Retina (tissue), 1 donor: ENCODE results near the gene RMDN3.

Source experiments
- DNase-seq: peaks from one replicate; pipeline ENCODE4 v3.0.0-alpha.2; 2016

RMDN3 gene

DNA sequence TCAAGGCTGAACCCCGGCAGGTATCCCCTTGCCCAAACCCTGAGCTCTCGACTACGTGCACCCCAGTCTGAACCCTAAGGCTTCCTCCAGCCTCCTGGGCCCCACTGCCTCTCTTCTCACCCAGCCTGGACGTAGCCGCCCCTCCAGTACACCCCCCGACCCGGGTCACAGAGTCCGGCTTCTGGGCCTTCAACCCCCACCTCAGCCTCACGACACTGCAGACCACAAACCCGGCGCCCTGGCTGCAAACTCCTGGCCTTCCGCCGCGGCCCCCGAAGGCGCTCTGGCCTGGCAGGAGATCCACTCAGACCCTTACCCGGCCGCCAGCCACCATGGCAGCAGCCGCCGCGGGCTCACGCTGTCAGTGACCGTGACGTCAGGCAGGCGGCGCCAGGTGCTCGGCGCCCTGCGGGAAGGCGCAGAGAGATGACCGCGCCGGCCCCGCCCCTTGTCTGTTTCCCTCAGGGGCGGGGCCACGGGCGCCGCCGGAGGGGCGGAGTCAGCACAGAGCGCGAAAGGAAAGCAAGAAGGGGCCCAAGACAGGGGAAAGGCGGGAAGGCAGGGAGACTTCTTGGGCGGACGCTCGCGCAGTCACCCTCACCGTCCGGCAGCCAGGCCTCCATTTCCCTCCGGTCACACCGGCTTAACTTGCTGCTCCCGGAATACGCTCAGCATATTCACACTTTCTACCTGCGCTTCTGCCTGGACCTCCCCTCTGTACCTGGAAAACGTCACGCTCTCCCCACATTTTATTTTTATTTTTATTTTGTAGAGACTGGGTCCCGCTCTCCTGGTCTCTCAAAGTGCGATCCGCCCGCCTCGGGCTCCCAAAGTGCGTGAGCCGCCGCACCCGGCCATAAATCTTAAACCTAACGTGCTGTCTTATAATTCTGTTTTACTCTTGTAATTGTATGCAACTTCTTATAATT is at the start of gene RMDN3:
RMDN3 (minus strand) TSS at position 372 of the 929 bp plus-strand sequence. CDS start 471 bp downstream, outside the sequence.
- DNase-seq, result peak; percentile 98

DNA sequence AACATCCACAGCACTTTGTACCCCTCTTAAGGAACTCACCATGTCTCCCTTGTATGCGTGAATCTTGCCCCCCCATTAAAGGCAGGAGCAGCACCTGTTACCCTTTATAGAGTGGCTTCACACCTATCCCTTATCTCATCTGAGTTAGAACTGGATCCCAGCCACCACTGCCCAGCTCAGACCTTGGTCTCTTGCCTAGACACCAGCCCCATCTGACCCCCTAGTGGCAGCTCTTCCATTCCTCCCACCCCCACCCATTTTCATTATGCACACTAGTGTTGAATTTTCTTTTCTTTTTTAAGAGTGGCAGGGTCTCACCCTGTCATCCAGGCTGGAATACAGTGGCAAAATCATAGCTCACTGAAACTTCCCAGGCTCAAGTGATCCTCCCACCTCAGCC is 48.6 kb upstream of the RMDN3 start:
- DNase-seq, result no peak

DNA sequence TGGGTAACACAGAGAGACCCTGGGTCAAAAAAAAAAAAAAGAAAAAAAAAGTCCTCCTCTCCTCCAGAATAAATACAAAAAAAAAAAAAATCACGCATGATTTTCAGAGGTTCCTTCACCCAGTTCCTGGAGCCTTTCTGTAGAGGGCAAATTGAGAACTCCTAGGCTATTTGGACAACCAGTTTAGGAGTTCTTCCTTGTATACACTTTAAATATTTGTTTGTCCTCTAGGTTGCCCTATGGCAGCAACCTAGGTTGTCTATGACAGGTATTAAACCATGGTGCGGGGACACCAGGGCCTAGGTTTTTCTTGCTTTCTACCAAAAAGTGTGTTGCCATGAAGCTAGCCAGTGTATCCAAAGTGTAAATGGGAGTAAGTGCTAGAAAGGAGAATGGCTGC is 48.0 kb upstream of the RMDN3 start:
- no peak for DNase-seq

DNA sequence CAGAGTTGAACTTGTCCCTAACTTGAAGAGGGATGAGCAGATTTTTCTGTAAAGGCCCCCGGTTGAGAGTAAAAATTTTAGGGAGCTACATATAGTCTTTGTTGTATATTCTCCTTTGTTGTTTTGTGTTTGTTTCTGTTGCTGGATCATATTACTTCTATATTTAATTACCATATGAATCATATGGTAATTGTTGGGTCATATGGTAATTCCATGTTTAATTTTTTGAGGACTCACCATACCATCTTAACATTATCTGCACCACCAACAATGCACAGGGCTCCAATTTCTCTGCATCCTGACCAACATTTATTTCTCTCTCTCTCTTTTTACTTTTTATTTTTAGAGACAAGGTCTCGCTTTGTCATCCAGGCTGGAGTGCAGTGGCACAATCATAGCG is 44.5 kb upstream of the RMDN3 start:
- DNase-seq, result no peak

DNA sequence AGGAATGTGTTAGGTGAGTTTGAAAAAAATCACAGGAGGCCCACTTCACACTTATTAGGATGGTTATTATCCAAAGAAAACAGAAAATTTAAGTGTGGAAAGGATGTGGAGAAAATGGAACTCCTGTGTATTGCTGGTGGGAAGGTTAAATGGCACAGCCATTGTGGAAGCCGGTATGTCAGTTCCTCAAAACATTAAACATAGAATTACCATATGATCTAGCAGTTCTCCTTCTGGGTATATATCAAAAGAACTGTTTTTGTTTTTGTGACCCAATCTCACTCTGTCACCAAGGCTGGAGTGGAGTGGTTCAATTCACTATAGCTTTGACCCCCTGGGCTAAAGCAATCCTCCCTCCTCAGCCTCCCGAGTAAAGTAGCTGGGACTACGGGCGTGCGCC is 41.5 kb upstream of the RMDN3 start:
- DNase-seq, result no peak

DNA sequence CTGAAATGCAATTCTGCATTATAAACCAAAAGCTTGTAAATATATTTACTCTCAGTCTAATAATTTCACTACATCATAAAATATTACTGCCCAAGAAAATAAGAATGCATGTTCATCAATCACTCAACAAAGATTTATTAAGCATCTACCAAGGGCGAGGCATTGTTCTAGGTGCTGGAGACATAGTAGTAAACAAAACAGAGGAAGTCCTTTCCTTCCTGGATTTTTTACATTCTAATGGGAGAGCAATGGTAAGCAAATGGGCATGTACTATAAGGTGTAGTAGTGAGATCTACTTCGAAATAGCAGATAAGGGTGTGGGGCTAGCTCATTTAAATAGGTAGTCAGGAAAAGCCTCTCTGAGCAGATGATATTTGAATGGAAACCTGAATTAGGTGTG is 41.0 kb upstream of the RMDN3 start:
- no peak for DNase-seq

GRCh38 chr15:40793216-40793989 is 38.3 kb upstream of the RMDN3 start:
- no peak for DNase-seq

DNA sequence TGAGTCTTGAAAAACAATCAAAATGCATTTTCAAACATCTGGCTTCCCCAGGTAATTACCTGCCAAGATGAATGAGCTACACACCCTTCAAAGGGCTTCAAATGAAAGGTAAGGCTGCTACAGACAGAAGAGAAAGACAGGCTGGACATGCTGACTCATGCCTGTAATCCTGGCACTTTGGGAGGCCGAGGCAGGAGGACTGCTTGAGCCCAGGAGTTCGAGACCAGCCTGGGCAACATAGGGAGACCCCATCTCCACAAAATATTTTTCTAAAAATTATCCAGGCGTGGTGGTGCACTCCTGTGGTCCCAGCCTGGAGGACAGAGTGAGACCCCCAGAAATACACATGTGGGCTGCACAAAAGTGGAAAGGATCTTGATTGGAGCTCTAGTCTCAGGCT is 37.3 kb upstream of the RMDN3 start:
- DNase-seq, result no peak

- DNase-seq, result no peak
Measured at GRCh38 chr15:40790718-40791117, 35.7 kb upstream of the RMDN3 start.

GRCh38 chr15:40789999-40790398 is 34.9 kb upstream of the RMDN3 start:
- DNase-seq, result no peak

DNA sequence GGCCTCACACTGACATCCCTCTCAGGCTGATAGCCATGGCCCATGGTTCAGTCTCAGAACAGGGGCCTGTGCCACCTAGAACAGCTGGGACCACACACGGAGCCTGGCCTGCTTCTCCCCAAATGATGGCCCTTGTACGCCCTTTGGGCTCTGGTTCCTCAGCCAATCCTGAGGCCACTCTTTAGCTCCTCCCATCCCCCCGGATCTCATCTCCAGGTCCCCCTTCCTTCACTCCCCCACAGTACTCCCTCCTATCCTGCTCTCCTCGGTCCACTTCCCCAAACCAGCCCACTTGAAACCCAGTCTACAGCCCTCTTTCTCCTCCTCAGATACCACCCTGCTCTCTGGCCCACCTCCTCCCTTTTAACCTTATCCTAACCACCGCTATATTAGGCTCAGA is 34.1 kb upstream of the RMDN3 start:
- no peak for DNase-seq

GRCh38 chr15:40787991-40788390 is 32.9 kb upstream of the RMDN3 start:
- no peak for DNase-seq

- DNase-seq, result no peak
Measured at GRCh38 chr15:40787344-40787841, 32.3 kb upstream of the RMDN3 start.

- DNase-seq, result no peak
Measured at GRCh38 chr15:40785814-40786213, 30.8 kb upstream of the RMDN3 start.

DNA sequence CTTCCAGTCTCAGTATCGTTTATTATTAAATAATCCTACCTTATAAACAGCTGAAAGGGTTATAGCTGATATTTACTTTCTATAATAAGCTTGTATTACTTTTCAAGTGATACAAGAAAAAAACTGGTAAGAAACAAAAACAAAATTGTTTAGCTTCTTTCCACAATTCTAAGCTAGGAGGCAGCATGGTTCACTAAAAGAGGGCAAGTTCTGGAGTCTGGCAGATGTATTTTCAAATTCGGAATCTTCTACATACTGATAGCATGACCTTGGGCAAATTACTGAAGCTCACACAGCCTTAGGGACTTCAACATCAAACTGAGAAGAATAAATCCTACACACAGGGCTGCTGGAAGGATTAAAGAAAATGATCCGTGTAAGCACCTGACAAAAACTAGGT is 30.1 kb upstream of the RMDN3 start:
- no peak for DNase-seq

GRCh38 chr15:40782609-40783227 is 27.7 kb upstream of the RMDN3 start:
- peak; percentile 48 for DNase-seq

GRCh38 chr15:40776537-40777141 is 21.6 kb upstream of the RMDN3 start:
- DNase-seq, result no peak

- no peak for DNase-seq
Measured at GRCh38 chr15:40775740-40776536, 20.9 kb upstream of the RMDN3 start.

GRCh38 chr15:40775007-40775406 is 20.0 kb upstream of the RMDN3 start:
- DNase-seq, result no peak

DNA sequence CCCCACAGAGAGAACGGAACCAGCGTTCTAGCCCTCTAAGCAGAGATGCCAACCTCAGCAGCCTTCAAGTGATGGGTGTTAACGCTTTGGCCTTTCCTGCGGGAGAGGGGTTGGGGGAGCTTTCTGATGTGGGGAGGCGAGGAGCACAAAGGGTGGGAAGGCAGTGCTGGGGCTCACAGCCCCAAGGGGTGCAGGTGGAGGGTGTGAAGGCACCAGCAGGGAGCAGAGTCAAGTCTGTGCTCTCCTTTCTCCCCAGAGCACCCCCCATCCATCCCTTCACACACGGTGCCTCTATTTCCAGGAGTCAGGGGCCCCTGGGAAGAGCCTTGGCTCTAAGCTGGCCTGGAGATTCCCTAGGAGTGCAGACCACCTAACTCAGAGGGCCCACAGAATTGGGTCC is 18.8 kb upstream of the RMDN3 start:
- DNase-seq, result no peak

DNA sequence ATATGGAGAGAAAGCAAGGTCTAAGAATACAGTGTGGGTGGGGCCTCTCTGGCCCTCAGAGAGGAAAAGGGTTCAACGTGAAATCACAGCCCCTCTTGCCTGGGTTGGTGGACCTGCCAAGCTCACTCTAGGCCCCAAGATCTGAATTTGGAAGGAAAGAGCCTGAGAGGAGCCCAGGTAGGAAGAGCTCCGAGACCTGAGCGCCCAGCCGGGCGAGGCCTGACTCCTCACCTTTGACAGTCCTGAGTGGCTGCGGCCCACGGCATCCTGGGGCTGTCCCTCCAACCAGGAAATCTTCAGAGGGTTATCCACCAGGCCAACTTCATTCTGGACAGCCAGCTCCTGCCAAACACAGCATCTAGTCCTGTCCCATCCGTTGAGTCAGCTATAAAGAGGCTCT is 18.4 kb upstream of the RMDN3 start:
- DNase-seq, result no peak

GRCh38 chr15:40772014-40772413 is 17.0 kb upstream of the RMDN3 start:
- no peak for DNase-seq
